PC-3 (cell line): ENCODE results near the gene GABBR2.

ENCODE experiments used
- EZH2 ChIP-seq: fragments of 300-600 bp; sonication (generic); IDR thresholded peaks from one replicate; pipeline ENCODE4 v1.6.1; 2017; ENCODE audit warnings: antibody characterized with exemption, mild to moderate bottlenecking, low read length; ENCODE audit not compliant: unreplicated experiment
- EZH2phosphoT487 ChIP-seq: fragments of 300-600 bp; sonication (generic); IDR thresholded peaks from 2 replicates; pipeline ENCODE4 v1.6.1; 2018; ENCODE audit warnings: mild to moderate bottlenecking, antibody characterized with exemption, low read length, borderline replicate concordance
- TF ChIP-seq, protein P1 (sequence below): fragments of 300-600 bp; sonication (generic); conservative IDR thresholded peaks from 2 replicates; pipeline ENCODE4 v1.5.1; 2017; ENCODE audit warnings: antibody characterized with exemption, low read depth, mild to moderate bottlenecking, low read length

DNA sequence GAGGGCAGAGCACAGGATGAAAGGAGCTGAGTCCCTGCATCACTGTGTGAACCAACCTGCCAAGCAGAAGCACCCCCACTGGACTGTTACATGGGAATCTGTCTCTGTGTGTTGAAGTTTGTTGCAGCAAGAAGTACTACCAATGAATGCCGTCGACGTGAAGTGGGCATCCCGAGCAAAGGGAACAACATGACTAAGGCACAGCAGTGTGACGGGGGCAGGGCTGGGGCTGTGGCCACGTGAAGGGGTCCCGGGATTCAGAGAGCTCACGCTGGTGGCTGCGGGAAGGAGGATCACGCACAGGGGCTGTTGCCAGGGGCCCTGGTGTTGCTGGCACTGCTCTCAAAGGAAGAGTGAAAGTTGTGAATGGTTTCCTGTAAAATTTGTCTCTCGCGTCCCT lies 27.5 kb upstream of the GABBR2 start:
- no peak for TF ChIP-seq EZH2
- TF ChIP-seq, protein P1, sequence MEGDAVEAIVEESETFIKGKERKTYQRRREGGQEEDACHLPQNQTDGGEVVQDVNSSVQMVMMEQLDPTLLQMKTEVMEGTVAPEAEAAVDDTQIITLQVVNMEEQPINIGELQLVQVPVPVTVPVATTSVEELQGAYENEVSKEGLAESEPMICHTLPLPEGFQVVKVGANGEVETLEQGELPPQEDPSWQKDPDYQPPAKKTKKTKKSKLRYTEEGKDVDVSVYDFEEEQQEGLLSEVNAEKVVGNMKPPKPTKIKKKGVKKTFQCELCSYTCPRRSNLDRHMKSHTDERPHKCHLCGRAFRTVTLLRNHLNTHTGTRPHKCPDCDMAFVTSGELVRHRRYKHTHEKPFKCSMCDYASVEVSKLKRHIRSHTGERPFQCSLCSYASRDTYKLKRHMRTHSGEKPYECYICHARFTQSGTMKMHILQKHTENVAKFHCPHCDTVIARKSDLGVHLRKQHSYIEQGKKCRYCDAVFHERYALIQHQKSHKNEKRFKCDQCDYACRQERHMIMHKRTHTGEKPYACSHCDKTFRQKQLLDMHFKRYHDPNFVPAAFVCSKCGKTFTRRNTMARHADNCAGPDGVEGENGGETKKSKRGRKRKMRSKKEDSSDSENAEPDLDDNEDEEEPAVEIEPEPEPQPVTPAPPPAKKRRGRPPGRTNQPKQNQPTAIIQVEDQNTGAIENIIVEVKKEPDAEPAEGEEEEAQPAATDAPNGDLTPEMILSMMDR, result no peak
- no peak for TF ChIP-seq EZH2phosphoT487
